Measurements from ENCODE around the gene ZER1. TPM values are rescaled to one million over a fixed set of nuclear protein-coding genes. Genes with fewer than 3 reads are reported as not detected.

The ZER1 gene
- total and polyA plus RNA-seq, 2 of the 8 experiments (the other 6 are each of a cell fraction or from before 2014, with no cell fraction given) = 20.5 to 26.6 TPM

DNA sequence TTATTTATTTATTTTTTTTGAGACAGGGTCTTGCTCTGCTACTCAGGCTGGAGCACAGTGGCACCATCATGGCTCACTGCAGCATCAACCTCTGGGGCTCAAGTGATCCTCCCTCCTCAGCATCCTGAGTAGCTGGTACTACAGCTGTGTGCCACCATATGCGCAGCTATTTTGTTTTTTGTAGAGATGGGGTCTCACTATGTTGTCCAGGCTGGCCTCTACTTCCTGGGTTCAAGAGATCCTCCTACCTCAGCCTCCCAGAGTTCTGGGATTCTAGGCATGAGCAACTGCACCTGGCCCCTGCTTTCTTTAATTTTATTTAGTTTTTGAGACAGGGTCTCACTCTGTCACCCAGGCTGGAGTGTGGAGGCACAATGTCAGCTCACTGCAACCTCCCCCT is 28.3 kb downstream of the ZER1 start:
- no peak overlapping the region for H2BK12ac ChIP-seq (ENCODE audit: low read depth, low read length)
- CTCF ChIA-PET (ENCODE audit: partially characterized antibody) = interaction anchor here (0.6 to 13.4 kb wide), 4 partner anchors 8 to 188 kb away, joined by 3 to 104 read pairs (median 8); no protein-coding TSS in a partner anchor
- TF ChIP-seq POLR2AphosphoS5 (IDR thresholded peaks at IDR 0.05; ENCODE audit: low read depth, low read length) (no peak), JUN (IDR thresholded peaks at IDR 0.05; ENCODE audit: low read depth, low read length) (no peak), RAD21 (IDR thresholded peaks at IDR 0.05 in 1 of 2, conservative IDR thresholded peaks at IDR 0.05 in 1 of 2; ENCODE audit: low read depth in 2 of 2, low read length in 2 of 2) (no peak), KDM1A (IDR thresholded peaks at IDR 0.05; ENCODE audit: borderline replicate concordance, low read length) (no peak)
- TF ChIP-seq, protein P1, sequence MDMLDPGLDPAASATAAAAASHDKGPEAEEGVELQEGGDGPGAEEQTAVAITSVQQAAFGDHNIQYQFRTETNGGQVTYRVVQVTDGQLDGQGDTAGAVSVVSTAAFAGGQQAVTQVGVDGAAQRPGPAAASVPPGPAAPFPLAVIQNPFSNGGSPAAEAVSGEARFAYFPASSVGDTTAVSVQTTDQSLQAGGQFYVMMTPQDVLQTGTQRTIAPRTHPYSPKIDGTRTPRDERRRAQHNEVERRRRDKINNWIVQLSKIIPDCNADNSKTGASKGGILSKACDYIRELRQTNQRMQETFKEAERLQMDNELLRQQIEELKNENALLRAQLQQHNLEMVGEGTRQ (IDR thresholded peaks at IDR 0.05; ENCODE audit: low read length) = no peak
- TF ChIP-seq, protein P2, sequence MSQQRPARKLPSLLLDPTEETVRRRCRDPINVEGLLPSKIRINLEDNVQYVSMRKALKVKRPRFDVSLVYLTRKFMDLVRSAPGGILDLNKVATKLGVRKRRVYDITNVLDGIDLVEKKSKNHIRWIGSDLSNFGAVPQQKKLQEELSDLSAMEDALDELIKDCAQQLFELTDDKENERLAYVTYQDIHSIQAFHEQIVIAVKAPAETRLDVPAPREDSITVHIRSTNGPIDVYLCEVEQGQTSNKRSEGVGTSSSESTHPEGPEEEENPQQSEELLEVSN (IDR thresholded peaks at IDR 0.05) = no peak

More for the DNA sequence above, 28.3 kb downstream of the ZER1 start:
- no peak overlapping the region for H3K4ac ChIP-seq (replicated peaks; ENCODE audit: insufficient read length, low read depth, low read length)
- H2BK120ac ChIP-seq (replicated peaks; ENCODE audit: low read depth, low read length) = no peak overlapping the region
- H3K4me1 ChIP-seq (replicated peaks in 1 of 4; ENCODE audit: control insufficient read depth in 3 of 4, insufficient read depth in 4 of 4, low read length in 3 of 4) = no peaks in the 10 kb centered on the region
- H3K14ac ChIP-seq (ENCODE audit: insufficient read length) = no peak overlapping the region
- no peaks in the 10 kb centered on the region for H3K23me2 ChIP-seq (ENCODE audit: low read depth, low read length)
- WGBS, 2 experiments (ENCODE audit: extremely low coverage in 1 of 2, insufficient coverage in 1 of 2, insufficient read length in 1 of 2, insufficient replicate concordance in 2 of 2, low coverage in 1 of 2, low lambda C conversion rate in 2 of 2, missing lambda C conversion rate in 1 of 2) = 90% methylated on average over 1 of the region's 1 CpG; no CpG with 5 or more reads in 1 of the 2 experiments
- no peak overlapping the region for H3K27ac ChIP-seq (ENCODE audit: low read depth, low read length)
- H4K8ac ChIP-seq (ENCODE audit: extremely low read depth, insufficient read depth, low read length) = no peak overlapping the region
- no peaks in the 10 kb centered on the region for H3K79me2 ChIP-seq (ENCODE audit: control insufficient read depth in 1 of 2, insufficient read depth in 2 of 2, low read length in 2 of 2)
- peaks cover 0 to 4% (median 2%) of the 10 kb centered on the region in 4 experiments; a peak in 1 of 8 replicates for H3K36me3 ChIP-seq (ENCODE audit: control insufficient read depth in 2 of 4, insufficient read depth in 4 of 4, low read length in 3 of 4)
- no peaks in the 10 kb centered on the region for H4K20me1 ChIP-seq (replicated peaks in 1 of 2; ENCODE audit: control insufficient read depth in 1 of 2, insufficient read depth in 2 of 2, low read length in 2 of 2)
- H3K79me1 ChIP-seq (ENCODE audit: low read depth, low read length) = no peaks in the 10 kb centered on the region
- POLR2A ChIA-PET (ENCODE audit: partially characterized antibody) = interaction anchor here (1.1 to 2.2 kb wide), 2 partner anchors 10 to 75 kb away, joined by 3 to 7 read pairs; partner anchors contain the start of gene ENDOG
- no peak overlapping the region for H3K56ac ChIP-seq (replicated peaks; ENCODE audit: insufficient read length, low read depth, low read length)
- no peak overlapping the region for H3K23ac ChIP-seq (ENCODE audit: insufficient read length)
- no peak overlapping the region for H2BK5ac ChIP-seq (ENCODE audit: low read depth, low read length)
- no peak for DNase-seq (ENCODE audit: low read depth in 1 of 2, low spot score in 2 of 2)
- no peak overlapping the region for H2BK15ac ChIP-seq (ENCODE audit: low read length)
- no peak overlapping the region for H4K5ac ChIP-seq (ENCODE audit: insufficient read length, low read depth, low read length)
- H2AK5ac ChIP-seq (ENCODE audit: low read depth, low read length) = no peak overlapping the region
- no peak overlapping the region for H3K18ac ChIP-seq (ENCODE audit: extremely low read depth, low read length)
- H2BK20ac ChIP-seq (ENCODE audit: low read length) = no peak overlapping the region
- H2AFZ ChIP-seq (ENCODE audit: low read length) = no peak overlapping the region
- H3K27me3 ChIP-seq (replicated peaks in 1 of 4; ENCODE audit: control insufficient read depth in 3 of 4, extremely low read depth in 1 of 4, insufficient read depth in 3 of 4, low read length in 3 of 4) = no peaks in the 10 kb centered on the region
- no peak for FAIRE-seq
- no peak overlapping the region for H3K4me3 ChIP-seq (ENCODE audit: extremely low read depth in 1 of 4, insufficient read depth in 2 of 4, low read depth in 3 of 4, low read length in 4 of 4)
- H3K9me3 ChIP-seq (ENCODE audit: insufficient read depth in 2 of 2, low read depth in 1 of 2, low read length in 1 of 2) = no peaks in the 10 kb centered on the region
- H4K91ac ChIP-seq (replicated peaks; ENCODE audit: insufficient read length, low read length) = no peak overlapping the region
- no peak overlapping the region for H3K4me2 ChIP-seq (ENCODE audit: insufficient read depth in 1 of 2, low read depth in 2 of 2, low read length in 2 of 2)
- H3K9ac ChIP-seq (replicated peaks in 1 of 4; ENCODE audit: extremely low read depth in 1 of 4, low read depth in 3 of 4, low read length in 3 of 4) = no peak overlapping the region
